ENCODE data around the gene ZNF823. TPM values are rescaled to one million over a fixed set of nuclear protein-coding genes. Genes with fewer than 3 reads are reported as not detected.

The ZNF823 gene
- total RNA-seq, 2 donors from 2014 or later = 1.4 to 3.3 TPM

Other genes starting within 250 kb of the ZNF823 start
- gene ZNF653, start 233.1 kb downstream of the ZNF823 start, total RNA-seq = 10 to 100 TPM; 10.5 to 12.3 TPM
- 10 to 100 TPM; 35.7 to 44.0 TPM for gene ECSIT, start 209.8 kb downstream of the ZNF823 start, total RNA-seq
- not detected for gene CNN1, start 200.1 kb downstream of the ZNF823 start, total RNA-seq
- gene ELOF1, start 179.7 kb downstream of the ZNF823 start, total RNA-seq = 10 to 100 TPM; 50.8 to 50.9 TPM
- 10 to 100 TPM; 22.9 to 31.5 TPM for gene ACP5, start 161.3 kb downstream of the ZNF823 start, total RNA-seq
- gene ZNF627, start 141.5 kb downstream of the ZNF823 start, total RNA-seq = 1 to 10 TPM; 8.1 to 8.5 TPM
- gene ZNF441, start 28.1 kb upstream of the ZNF823 start, total RNA-seq = 1 to 10 TPM; 5.3 to 6.0 TPM
- gene ZNF491, start 59.6 kb upstream of the ZNF823 start, total RNA-seq = 1 to 10 TPM in 1 of 2 donors, under 1 TPM in 1; 0.46 to 2.4 TPM
- 10 to 100 TPM; 10.2 to 11.2 TPM for gene ZNF440, start 75.3 kb upstream of the ZNF823 start, total RNA-seq
- gene ZNF439, start 109.8 kb upstream of the ZNF823 start, total RNA-seq = 10 to 100 TPM in 1 of 2 donors, 1 to 10 TPM in 1; 5.8 to 10.1 TPM
- 1 to 10 TPM; 2.0 to 2.6 TPM for gene ZNF69, start 148.8 kb upstream of the ZNF823 start, total RNA-seq
- gene ZNF700, start 186.2 kb upstream of the ZNF823 start, total RNA-seq = 10 to 100 TPM; 16.0 to 17.2 TPM
- gene ZNF763, start 226.1 kb upstream of the ZNF823 start, total RNA-seq = 1 to 10 TPM; 1.3 to 2.4 TPM